Lower leg skin (tissue), 3 donors: ENCODE measurements around the gene PREB.

Experiments used
- POLR2A ChIP-seq, 2 donors: fragments of 450-650 bp; IDR thresholded peaks; one replicate each; pipeline ENCODE4 v1.6.1; 2016 to 2017; ENCODE audit warnings: antibody characterized with exemption in 2 of 2, mild to moderate bottlenecking in 1 of 2, moderate library complexity in 1 of 2
- TF ChIP-seq, protein P1 (sequence below), 3 donors: fragments of 450-650 bp; IDR thresholded peaks; one replicate each; pipeline ENCODE4 v1.5.1; 2016; ENCODE audit warnings: antibody characterized with exemption in 3 of 3, mild to moderate bottlenecking in 3 of 3, moderate library complexity in 2 of 3

DNA sequence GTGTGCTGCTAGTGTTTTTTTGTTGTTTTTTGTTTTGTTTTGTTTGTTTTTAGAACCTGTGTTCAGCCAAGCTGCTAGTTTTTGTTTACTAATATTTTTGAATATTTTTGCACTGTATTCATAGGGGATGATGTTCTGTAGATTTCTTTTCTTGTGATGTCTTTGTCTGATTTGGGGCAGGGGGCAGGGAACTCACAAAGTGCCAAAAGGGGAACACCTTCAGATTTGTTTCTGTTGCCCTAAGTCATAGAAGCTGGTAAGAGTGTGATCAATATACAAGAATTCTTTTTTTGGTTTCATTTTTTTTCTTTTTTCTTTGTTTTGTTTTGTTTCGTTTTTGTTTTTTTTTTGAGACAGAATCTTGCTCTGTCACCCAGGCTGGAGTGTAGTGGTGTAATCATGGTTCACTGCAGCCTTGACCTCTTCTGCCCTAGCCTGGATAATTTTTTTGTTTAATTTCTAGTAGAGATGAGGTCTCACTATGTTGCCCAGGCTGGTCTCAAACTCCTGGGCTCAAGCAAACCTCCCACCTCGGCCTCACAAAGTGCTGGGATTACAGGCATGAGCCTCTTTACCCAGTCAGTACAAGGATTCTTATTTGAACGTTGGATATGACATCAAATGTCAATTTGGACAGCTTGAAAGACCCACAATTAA, 45.0 kb upstream of the PREB start:
- TF ChIP-seq, protein P1, sequence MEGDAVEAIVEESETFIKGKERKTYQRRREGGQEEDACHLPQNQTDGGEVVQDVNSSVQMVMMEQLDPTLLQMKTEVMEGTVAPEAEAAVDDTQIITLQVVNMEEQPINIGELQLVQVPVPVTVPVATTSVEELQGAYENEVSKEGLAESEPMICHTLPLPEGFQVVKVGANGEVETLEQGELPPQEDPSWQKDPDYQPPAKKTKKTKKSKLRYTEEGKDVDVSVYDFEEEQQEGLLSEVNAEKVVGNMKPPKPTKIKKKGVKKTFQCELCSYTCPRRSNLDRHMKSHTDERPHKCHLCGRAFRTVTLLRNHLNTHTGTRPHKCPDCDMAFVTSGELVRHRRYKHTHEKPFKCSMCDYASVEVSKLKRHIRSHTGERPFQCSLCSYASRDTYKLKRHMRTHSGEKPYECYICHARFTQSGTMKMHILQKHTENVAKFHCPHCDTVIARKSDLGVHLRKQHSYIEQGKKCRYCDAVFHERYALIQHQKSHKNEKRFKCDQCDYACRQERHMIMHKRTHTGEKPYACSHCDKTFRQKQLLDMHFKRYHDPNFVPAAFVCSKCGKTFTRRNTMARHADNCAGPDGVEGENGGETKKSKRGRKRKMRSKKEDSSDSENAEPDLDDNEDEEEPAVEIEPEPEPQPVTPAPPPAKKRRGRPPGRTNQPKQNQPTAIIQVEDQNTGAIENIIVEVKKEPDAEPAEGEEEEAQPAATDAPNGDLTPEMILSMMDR (IDR thresholded peaks at IDR 0.05) = no peak
- TF ChIP-seq POLR2A (IDR thresholded peaks at IDR 0.05) = no peak
